Ovary (tissue), 9 donors: Measurements from ENCODE around the gene SYT8. TPM values are rescaled to one million over a fixed set of nuclear protein-coding genes. Genes with fewer than 3 reads are reported as not detected.

Source experiments
- DNase-seq, 5 donors: peaks; one replicate each; pipeline ENCODE4 v3.0.0-alpha.2; 2019 to 2020
- H3K27ac ChIP-seq, 2 donors: fragments of 200-600 bp; one replicate each; pipeline versions ENCODE4 v1.5.1 to v1.8.0; 2019 to 2022
- H3K27me3 ChIP-seq: fragments of 200-600 bp; one replicate; pipeline ENCODE4 v1.8.0; 2022
- H3K36me3 ChIP-seq: fragments of 200-600 bp; sonication (generic); one replicate; pipeline ENCODE4 v1.5.1; 2019
- H3K4me1 ChIP-seq: one replicate; pipeline ENCODE4 v1.8.1; 2013; ENCODE audit warnings: mild to moderate bottlenecking, moderate library complexity; ENCODE audit not compliant: insufficient read depth
- H3K4me3 ChIP-seq: fragments of 200-600 bp; sonication (generic); one replicate; pipeline ENCODE4 v1.5.1; 2017
- H3K9me3 ChIP-seq, 2 donors: fragments of 200-600 bp in 1 of 2; sonication (generic) in 1 of 2; one replicate each; pipeline versions ENCODE4 v1.5.1 to v1.8.1; 2013 to 2019; ENCODE audit warnings: mild to moderate bottlenecking in 1 of 2, moderate library complexity in 1 of 2
- CTCF ChIP-seq, 3 donors: fragments of 450-650 bp in 2 of 3; fragments of 200-600 bp in 1 of 3; IDR thresholded peaks; one replicate each; pipeline versions ENCODE4 v1.5.1 to v1.8.0; 2016 to 2022; ENCODE audit warnings: antibody characterized with exemption in 3 of 3, mild to moderate bottlenecking in 1 of 3
- EP300 ChIP-seq: sonication (generic); formaldehyde crosslinking; IDR thresholded peaks from one replicate; pipeline ENCODE4 v1.6.1; 2017; ENCODE audit warnings: antibody characterized with exemption
- POLR2A ChIP-seq: fragments of 450-650 bp; IDR thresholded peaks from one replicate; pipeline ENCODE4 v1.6.1; 2017; ENCODE audit warnings: antibody characterized with exemption, mild to moderate bottlenecking, moderate library complexity
- WGBS, 3 donors: extraction: QIAGEN DNeasy Blood & Tissue Kit in 1 of 3; methylation state at CpG; one replicate each; pipeline versions ENCODE4 v1.1.5 to v1.1.7; 2013 to 2017; 5-methylcytosine and 5-hydroxymethylcytosine counted together
- intact Hi-C, 4 donors: fragments of 100-400 bp; cut with DNase I; formaldehyde crosslinking; loops; one replicate each; pipeline versions ENCODE4 v1.11.0 to v1.15.1; 2022 to 2023
- polyA plus RNA-seq, 2 donors: library from polyadenylated mRNA; stranded (reverse); fragments of 200-250 nt in 1 of 2; fragments of 350-450 nt in 1 of 2; fragmentation: Illumina TruSeq in 1 of 2; extraction: RNeasy Lipid Tissue Mini Kit (QIAGEN cat#74804) in 1 of 2; gene quantifications; one replicate each; pipeline ENCODE4 v1.2.3, GENCODE V29; 2013 to 2014
- total RNA-seq, 7 donors: library from RNA; depleted of rRNA in 2 of 7; stranded (reverse); fragments of >200 nt in 2 of 7; fragmentation: NEBNext Ultra II Directional in 3 of 7; extraction: Animal tissue kit (Norgen Biotek cat#: 25700) in 3 of 7; gene quantifications; one replicate each; pipeline versions ENCODE4 v1.1.0 to v1.2.4, GENCODE V29; 2016 to 2023
- donor health status: DM: no; HTN: no; CAD: no; lungs with moderate emphysema.
- donor health status: DM: no; HTN: no; CAD: no.
- donor health status: Bipolar disorder and iron deficiency.
- donor health status: DM: yes; HTN: yes; CAD: no.
- donor health status: DM: no; HTN: no; CAD: no.
- donor health status: DM: yes; HTN: yes; CAD: no.

The SYT8 gene
- total and polyA plus RNA-seq, 9 donors = 0.24 to 2.4 TPM; not detected in 7

- no peaks in the 10 kb centered on the region for H3K9me3 ChIP-seq
- peak in 2 of 5 donors; percentile 13 to 28 for DNase-seq
- no peaks in the 10 kb centered on the region for H3K27me3 ChIP-seq
- 92 to 95% (median 93%) methylated on average over 33 to 37 of the region's 37 CpGs for WGBS, 3 donors
- intact Hi-C loops = no loop called here
- H3K4me1 ChIP-seq = peaks cover 10% of the 10 kb centered on the region
- no peaks in the 10 kb centered on the region for H3K36me3 ChIP-seq
- H3K4me3 ChIP-seq = no peak overlapping the region
- TF ChIP-seq POLR2A (no peak), EP300 (no peak), CTCF (IDR thresholded peaks at IDR 0.05) (no peak)
- H3K27ac ChIP-seq = no peak overlapping the region
These were observed 6.1 kb downstream of the SYT8 start for GRCh38 chr11:1840780-1841480.

- intact Hi-C loops = no loop called here
- WGBS, 3 donors = 88 to 93% (median 89%) methylated on average over 19 of the region's 19 CpGs
- Histone ChIP-seq H3K4me1 (peaks cover 10% of the 10 kb centered on the region), H3K27ac (no peak overlapping the region), H3K4me3 (no peak overlapping the region), H3K27me3 (no peaks in the 10 kb centered on the region), H3K9me3 (no peaks in the 10 kb centered on the region), H3K36me3 (no peaks in the 10 kb centered on the region)
- DNase-seq = peak in 2 of 5 donors; percentile 15 to 28
- TF ChIP-seq CTCF (IDR thresholded peaks at IDR 0.05) = no peak
- TF ChIP-seq POLR2A = no peak
- no peak for TF ChIP-seq EP300
These were observed 6.8 kb downstream of the SYT8 start for GRCh38 chr11:1841511-1842148.

- 86 to 92% (median 90%) methylated on average over 28 to 29 of the region's 29 CpGs for WGBS, 3 donors
- DNase-seq = peak in 2 of 5 donors; percentile 16 to 39
- TF ChIP-seq POLR2A (no peak), EP300 (no peak)
These were observed 7.6 kb downstream of the SYT8 start for GRCh38 chr11:1842149-1843097.

GRCh38 chr11:1843098-1843473 lies 8.3 kb downstream of the SYT8 start:
- no peaks in the 10 kb centered on the region for H3K9me3 ChIP-seq
- H3K4me3 ChIP-seq = no peak overlapping the region
- H3K36me3 ChIP-seq = no peaks in the 10 kb centered on the region
- peaks cover 9% of the 10 kb centered on the region for H3K4me1 ChIP-seq
- TF ChIP-seq CTCF (IDR thresholded peaks at IDR 0.05) = no peak
- no peak overlapping the region for H3K27ac ChIP-seq
- intact Hi-C loops = no loop called here
- H3K27me3 ChIP-seq = no peaks in the 10 kb centered on the region
- WGBS, 3 donors = 66 to 69% (median 67%) methylated on average over 8 to 11 of the region's 11 CpGs
- DNase-seq = no peak

More at GRCh38 chr11:1842149-1843097, 7.6 kb downstream of the SYT8 start:
- Histone ChIP-seq H3K4me3 (no peak overlapping the region), H3K9me3 (no peaks in the 10 kb centered on the region), H3K27me3 (no peaks in the 10 kb centered on the region), H3K36me3 (no peaks in the 10 kb centered on the region), H3K4me1 (peaks cover 10% of the 10 kb centered on the region), H3K27ac (no peak overlapping the region)
- intact Hi-C loops = no loop called here
